Lung (tissue), 12 donors: ENCODE results near the gene EVA1C. TPM values are rescaled to one million over a fixed set of nuclear protein-coding genes. Genes with fewer than 3 reads are reported as not detected.

ENCODE experiments used
- ATAC-seq: fragments of 200-7000 bp; cut with Tn5 transposase; one replicate; pipeline ENCODE4 v1.9.1; 2020; ENCODE audit warnings: moderate number of reproducible peaks; ENCODE audit not compliant: insufficient read depth, low FRiP score
- DNase-seq, 3 donors: peaks; one replicate each; pipeline ENCODE4 v3.0.0-alpha.2; 2013 to 2017
- H3K27ac ChIP-seq, 2 donors: one replicate each; pipeline ENCODE4 v1.5.1; 2013; ENCODE audit warnings: mild to moderate bottlenecking in 2 of 2, moderate library complexity in 2 of 2, control low read depth in 1 of 2, inconsistent platforms in 1 of 2, low read depth in 1 of 2, low read length in 1 of 2
- H3K27me3 ChIP-seq, 3 donors: one replicate each; pipeline ENCODE4 v1.5.1; 2013; ENCODE audit warnings: low read length in 2 of 3; ENCODE audit not compliant: control insufficient read depth in 3 of 3, insufficient read depth in 3 of 3
- H3K36me3 ChIP-seq, 4 donors: one replicate each; pipeline ENCODE4 v1.5.1; 2013; ENCODE audit warnings: low read length in 4 of 4, mild to moderate bottlenecking in 1 of 4, moderate library complexity in 1 of 4; ENCODE audit not compliant: control insufficient read depth in 4 of 4, insufficient read depth in 4 of 4
- H3K4me1 ChIP-seq, 5 donors: one replicate each; pipeline ENCODE4 v1.5.1; 2013; ENCODE audit warnings: low read length in 5 of 5, mild to moderate bottlenecking in 2 of 5, moderate library complexity in 1 of 5; ENCODE audit not compliant: control insufficient read depth in 5 of 5, insufficient read depth in 5 of 5
- H3K4me3 ChIP-seq: one replicate; pipeline ENCODE4 v1.5.1; 2013; ENCODE audit warnings: mild to moderate bottlenecking, control low read depth, moderate library complexity
- H3K9ac ChIP-seq, 2 donors: one replicate each; pipeline ENCODE4 v1.5.1; 2013; ENCODE audit warnings: low read length in 2 of 2, control low read depth in 1 of 2; ENCODE audit not compliant: insufficient read depth in 1 of 2
- H3K9me3 ChIP-seq, 4 donors: one replicate each; pipeline ENCODE4 v1.5.1; 2013; ENCODE audit warnings: low read length in 3 of 4, mild to moderate bottlenecking in 1 of 4, moderate library complexity in 1 of 4; ENCODE audit not compliant: control insufficient read depth in 4 of 4, insufficient read depth in 3 of 4
- WGBS, 2 donors: extraction: QIAGEN DNeasy Blood & Tissue Kit; methylation state at CpG; one replicate each; pipeline ENCODE4 v1.1.7; 2013; 5-methylcytosine and 5-hydroxymethylcytosine counted together
- polyA plus RNA-seq, 2 donors: library from polyadenylated mRNA; stranded (reverse); fragments of 200-250 nt; gene quantifications; one replicate each; pipeline ENCODE4 v1.2.1, GENCODE V29; 2013
- total RNA-seq, 2 donors: library from RNA; depleted of rRNA in 1 of 2; stranded (reverse); fragments of >200 nt in 1 of 2; gene quantifications; one replicate each; pipeline ENCODE4 v1.2.1, GENCODE V29; 2014 to 2021
- TF ChIP-seq, protein P1 (sequence below): IDR thresholded peaks from 2 replicates; pipeline ENCODE4 v1.5.1; 2012; ENCODE audit warnings: mild to moderate bottlenecking; ENCODE audit errors: control extremely low read depth, extremely low read depth
- donor health status: control.
- donor health status: control.
- donor health status: Bipolar disorder and iron deficiency.
- donor health status: healthy.
- donor health status: DM: yes; HTN: yes; CAD: no.

The EVA1C gene
- total and polyA plus RNA-seq, 4 donors = 13.9 to 59.0 (median 48.6) TPM

DNA sequence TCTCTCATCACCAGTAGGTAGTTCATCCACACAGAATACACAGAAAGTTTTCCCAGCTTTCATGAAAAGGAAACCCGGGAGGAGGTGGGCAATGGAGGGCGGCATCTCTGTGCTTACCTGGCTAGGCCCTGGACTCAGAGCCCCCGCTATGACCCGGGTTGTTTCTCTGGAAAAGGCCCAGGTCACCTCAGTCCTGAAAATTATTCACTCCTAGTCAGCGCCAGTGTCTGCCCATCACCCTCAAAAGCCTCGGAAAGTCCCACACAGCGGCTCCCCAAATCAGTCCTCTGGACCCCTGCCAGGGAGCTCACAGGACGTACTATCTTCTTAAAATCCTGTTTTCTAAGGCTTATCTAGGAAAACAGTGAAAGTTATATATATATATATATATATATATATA lies 121.6 kb downstream of the EVA1C start:
- H3K27ac ChIP-seq = no peak overlapping the region
- H3K9me3 ChIP-seq = peaks cover 0 to 6% (median 0%) of the 10 kb centered on the region in 4 donors
- H3K4me3 ChIP-seq = no peak overlapping the region
- no peak overlapping the region for H3K9ac ChIP-seq
- H3K27me3 ChIP-seq = no peaks in the 10 kb centered on the region
- H3K36me3 ChIP-seq = no peaks in the 10 kb centered on the region
- TF ChIP-seq, protein P1, sequence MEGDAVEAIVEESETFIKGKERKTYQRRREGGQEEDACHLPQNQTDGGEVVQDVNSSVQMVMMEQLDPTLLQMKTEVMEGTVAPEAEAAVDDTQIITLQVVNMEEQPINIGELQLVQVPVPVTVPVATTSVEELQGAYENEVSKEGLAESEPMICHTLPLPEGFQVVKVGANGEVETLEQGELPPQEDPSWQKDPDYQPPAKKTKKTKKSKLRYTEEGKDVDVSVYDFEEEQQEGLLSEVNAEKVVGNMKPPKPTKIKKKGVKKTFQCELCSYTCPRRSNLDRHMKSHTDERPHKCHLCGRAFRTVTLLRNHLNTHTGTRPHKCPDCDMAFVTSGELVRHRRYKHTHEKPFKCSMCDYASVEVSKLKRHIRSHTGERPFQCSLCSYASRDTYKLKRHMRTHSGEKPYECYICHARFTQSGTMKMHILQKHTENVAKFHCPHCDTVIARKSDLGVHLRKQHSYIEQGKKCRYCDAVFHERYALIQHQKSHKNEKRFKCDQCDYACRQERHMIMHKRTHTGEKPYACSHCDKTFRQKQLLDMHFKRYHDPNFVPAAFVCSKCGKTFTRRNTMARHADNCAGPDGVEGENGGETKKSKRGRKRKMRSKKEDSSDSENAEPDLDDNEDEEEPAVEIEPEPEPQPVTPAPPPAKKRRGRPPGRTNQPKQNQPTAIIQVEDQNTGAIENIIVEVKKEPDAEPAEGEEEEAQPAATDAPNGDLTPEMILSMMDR = no peak
- no peak for ATAC-seq
- 94 to 96% methylated on average over 8 of the region's 8 CpGs for WGBS, 2 donors
- no peak for DNase-seq
- H3K4me1 ChIP-seq = no peaks in the 10 kb centered on the region

DNA sequence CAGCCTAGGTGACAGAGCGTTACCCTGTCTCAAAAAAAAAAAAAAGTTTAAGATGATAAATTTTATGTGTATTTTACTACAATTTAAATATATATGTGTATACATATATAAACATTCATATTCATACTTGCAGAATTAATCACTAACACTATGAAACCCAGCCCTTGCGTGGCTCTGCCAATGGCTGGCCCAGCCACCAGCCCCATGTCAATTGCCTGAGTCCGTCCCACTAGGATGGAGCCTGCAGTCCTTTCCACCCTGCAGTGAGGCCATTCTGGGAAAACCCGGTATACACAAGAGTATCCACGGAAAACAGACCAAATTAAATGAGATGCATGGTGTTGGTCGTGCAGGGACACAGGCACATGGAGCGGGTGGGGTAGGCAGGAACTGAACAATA lies 123.1 kb downstream of the EVA1C start:
- H3K27ac ChIP-seq = no peak overlapping the region
- TF ChIP-seq, protein P1 = no peak
- peaks cover 0 to 3% (median 0%) of the 10 kb centered on the region in 4 donors for H3K9me3 ChIP-seq
- no peaks in the 10 kb centered on the region for H3K36me3 ChIP-seq
- DNase-seq (no peak), ATAC-seq (no peak)
- H3K27me3 ChIP-seq = no peaks in the 10 kb centered on the region
- WGBS, 2 donors = 96 to 97% methylated on average over 7 of the region's 7 CpGs
- H3K4me3 ChIP-seq = no peak overlapping the region
- no peak overlapping the region for H3K9ac ChIP-seq
- H3K4me1 ChIP-seq = no peaks in the 10 kb centered on the region

DNA sequence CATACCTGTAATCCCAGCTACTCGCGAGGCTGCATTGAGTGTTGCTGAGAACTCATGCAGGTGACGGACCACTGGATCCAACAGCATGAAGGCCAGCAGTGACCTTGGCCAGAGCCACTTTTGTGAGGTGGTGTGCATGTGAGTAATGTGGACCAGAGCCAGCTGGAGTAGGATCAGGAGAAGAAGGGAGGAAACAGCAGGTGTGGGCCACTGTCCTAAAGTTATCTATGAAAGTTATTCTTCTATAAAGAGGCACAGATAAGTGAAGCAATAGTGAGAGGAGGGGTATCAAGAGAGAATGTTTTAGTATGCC lies 125.0 kb downstream of the EVA1C start:
- Histone ChIP-seq H3K27me3 (no peaks in the 10 kb centered on the region), H3K9me3 (peaks cover 0 to 3% (median 0%) of the 10 kb centered on the region in 4 donors), H3K4me1 (no peaks in the 10 kb centered on the region), H3K9ac (no peak overlapping the region), H3K4me3 (no peak overlapping the region), H3K27ac (no peak overlapping the region), H3K36me3 (no peaks in the 10 kb centered on the region)
- ATAC-seq (no peak), DNase-seq (no peak)
- 93 to 98% methylated on average over 3 of the region's 3 CpGs for WGBS, 2 donors
- TF ChIP-seq, protein P1 = no peak

DNA sequence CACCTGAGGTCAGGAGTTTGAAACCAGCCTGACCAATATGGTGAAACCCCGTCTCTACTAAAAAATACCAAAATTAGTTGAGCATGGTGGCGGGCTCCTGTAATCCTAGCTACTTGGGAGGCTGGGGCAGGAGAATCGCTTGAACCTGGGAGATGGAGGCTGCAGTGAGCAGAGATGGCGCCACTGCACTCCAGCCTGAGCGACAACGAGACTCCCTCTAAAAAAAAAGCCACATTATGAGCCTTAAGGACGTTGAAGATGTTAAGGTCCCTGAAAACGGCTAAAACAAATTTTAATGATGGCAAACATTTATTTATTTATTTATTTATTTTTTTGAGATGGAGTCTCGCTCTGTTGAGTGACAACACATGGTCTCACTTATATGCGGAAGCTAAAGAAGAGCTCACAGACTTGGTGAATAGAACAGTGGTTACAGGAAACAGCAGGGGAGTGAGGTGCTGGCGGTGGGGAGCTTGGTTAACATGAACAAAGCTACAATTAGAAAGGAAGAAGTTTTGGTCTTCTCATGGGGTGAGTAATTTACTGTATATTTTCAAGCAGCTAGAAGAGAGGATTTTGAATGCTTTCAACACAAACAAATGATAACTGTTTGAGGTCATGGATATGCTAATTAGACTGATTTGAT lies 125.8 kb downstream of the EVA1C start:
- 78 to 81% methylated on average over 11 of the region's 11 CpGs for WGBS, 2 donors
- no peak for DNase-seq

More for the DNA sequence above, 125.8 kb downstream of the EVA1C start:
- H3K4me3 ChIP-seq = no peak overlapping the region
- TF ChIP-seq, protein P1 = no peak
- ATAC-seq = no peak
- H3K27ac ChIP-seq = no peak overlapping the region
- no peaks in the 10 kb centered on the region for H3K27me3 ChIP-seq
- H3K36me3 ChIP-seq = no peaks in the 10 kb centered on the region
- no peak overlapping the region for H3K9ac ChIP-seq
- peaks cover 0 to 2% (median 0%) of the 10 kb centered on the region in 4 donors for H3K9me3 ChIP-seq
- H3K4me1 ChIP-seq = no peaks in the 10 kb centered on the region
